ENCODE data around the gene NTRK1. TPM values are rescaled to one million over a fixed set of nuclear protein-coding genes. Genes with fewer than 3 reads are reported as not detected.

NTRK1 gene
- polyA plus RNA-seq (2012; ENCODE audit: insufficient read depth, insufficient read length), result 1.8 TPM

DNA sequence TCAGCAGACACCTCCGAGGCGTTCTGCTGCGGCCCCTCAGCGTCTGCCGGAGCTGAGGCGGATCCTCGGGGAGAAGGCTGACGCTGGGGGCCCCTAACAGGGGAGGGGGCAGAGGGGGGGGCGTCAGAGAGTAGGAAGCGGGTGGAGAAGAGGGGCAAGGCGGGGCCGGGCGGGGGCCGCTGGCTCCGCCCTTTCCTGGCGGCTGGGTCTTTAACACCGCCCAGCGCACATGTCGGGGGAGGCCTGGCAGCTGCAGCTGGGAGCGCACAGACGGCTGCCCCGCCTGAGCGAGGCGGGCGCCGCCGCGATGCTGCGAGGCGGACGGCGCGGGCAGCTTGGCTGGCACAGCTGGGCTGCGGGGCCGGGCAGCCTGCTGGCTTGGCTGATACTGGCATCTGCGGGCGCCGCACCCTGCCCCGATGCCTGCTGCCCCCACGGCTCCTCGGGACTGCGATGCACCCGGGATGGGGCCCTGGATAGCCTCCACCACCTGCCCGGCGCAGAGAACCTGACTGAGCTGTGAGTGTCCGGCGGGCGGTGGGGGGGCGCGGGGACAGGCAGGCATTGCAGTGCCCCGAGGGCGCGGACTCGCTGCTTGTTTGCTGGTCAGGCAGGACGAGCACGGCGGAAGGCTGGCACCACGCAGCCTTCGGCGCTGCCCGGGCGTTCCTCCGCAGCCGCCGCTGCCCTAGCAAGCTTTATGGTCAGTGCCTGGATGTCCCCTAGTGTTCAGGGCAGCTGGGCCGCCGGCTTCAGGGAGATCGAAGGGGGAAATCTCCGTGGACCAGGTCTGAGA, at the start of gene NTRK1:
Gene NTRK1 (plus strand): TSS at position 238 of the 796 bp plus-strand sequence. CDS start 70 bp downstream, at position 308.
- DNase-seq (ENCODE audit: low read depth, low spot score), result peak; percentile 56
- peak within 1 kb of the TSS; percentile 55 for H3K4me3 ChIP-seq (ENCODE audit: low read length)

DNA sequence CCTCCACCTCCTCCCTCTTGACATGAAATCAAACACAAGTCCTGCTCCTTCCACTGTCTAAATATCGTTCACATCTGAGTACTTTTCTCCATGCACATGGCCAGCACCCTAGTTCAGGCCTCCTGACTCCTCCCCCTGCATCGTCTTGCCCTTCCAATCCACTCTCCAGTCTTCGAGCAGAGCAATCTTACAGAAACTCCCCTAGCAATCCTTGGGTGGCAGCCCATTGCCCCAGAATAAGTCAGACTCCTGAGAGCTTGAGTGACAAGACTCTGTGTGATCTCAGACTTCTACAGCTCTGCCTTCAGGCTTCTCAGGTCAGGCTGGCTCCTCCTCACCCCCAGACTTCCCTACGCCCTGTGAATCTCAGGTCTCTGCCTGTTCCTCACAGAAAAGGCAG, 49.5 kb upstream of the NTRK1 start:
- DNase-seq (ENCODE audit: low read depth, low spot score), result no peak
- H3K4me3 ChIP-seq (ENCODE audit: low read length), result no peak overlapping the region

DNA sequence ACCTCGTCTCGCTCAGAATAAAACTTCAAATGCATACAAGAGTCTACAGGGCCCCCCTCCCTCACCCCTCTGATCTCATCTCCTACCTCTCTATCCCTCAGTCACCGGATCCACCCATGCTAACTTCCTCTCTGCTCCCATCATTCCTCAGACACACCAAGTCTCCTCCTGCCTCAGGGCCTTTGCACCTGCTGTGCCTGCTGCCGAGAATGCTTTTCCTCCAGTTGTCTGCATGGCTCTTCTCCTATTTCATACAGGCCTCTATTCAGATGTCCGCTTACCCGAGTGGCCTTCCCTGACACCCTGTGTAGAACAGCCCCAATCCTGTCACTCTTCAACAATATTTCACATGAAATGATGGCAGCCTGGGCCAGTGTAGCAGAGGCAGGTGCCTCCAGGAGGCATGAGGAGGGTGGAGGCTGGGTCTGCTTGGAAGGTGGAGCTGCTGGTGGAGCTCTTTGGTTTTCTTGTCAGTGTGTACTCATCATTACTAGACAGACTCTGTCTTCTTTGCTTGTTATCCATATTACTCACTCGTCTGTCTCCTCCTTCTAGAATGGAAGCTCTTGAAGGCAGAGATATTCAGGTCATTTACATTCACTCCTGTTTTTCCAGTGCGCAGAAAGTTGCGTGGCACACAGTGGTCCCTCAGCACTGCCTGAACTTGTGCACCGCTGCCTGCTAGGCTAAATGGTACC, 48.2 kb upstream of the NTRK1 start:
- no peak overlapping the region for H3K4me3 ChIP-seq (ENCODE audit: low read length)
- no peak for DNase-seq (ENCODE audit: low read depth, low spot score)

GRCh38 chr1:156813298-156813697, 47.4 kb upstream of the NTRK1 start:
- H3K4me3 ChIP-seq (ENCODE audit: low read length), result no peak overlapping the region
- DNase-seq (ENCODE audit: low read depth, low spot score), result no peak

DNA sequence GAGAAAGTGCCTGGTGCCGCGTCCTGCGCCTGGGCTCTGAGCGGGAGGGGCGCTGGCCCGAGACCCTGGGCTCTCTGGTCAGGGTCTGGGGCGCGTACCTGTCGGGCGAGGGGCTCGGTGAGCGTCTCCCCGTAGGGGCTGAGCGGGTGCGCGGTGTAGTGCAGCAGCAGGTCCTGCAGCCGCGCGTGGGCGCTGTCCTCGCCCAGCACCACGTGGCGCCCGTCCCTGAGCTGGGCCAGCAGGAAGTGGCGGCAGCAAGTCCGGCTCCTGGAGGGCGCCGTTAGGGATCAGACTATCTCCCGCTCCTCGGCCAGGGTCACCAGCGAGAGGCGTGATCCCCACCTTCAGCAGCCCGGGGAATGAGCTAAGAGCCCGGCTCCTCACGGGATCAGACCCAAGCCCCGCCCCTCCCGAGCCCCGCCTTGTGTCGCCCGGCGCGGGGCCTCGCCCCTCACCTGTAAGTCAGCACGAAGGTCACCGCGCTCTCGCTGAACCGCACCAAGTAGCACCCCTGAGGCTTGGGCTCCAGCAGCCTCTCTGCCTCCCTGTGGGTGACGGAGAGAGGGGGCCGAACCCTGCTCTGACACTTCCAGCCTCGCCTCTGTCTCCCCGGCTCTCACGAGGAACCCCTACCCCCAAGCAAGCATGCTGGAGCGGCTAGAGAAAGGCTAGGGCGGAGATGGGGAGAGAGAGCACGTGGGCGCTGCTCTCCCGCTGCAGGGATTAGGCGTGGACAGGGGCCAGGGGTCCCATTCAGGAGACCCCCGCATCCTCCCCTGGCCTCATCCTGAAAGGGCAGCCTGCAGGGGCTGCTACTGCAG, 46.7 kb upstream of the NTRK1 start:
- DNase-seq (ENCODE audit: low read depth, low spot score), result no peak
- no peak overlapping the region for H3K4me3 ChIP-seq (ENCODE audit: low read length)

GRCh38 chr1:156814571-156815260, 45.9 kb upstream of the NTRK1 start:
- no peak overlapping the region for H3K4me3 ChIP-seq (ENCODE audit: low read length)
- no peak for DNase-seq (ENCODE audit: low read depth, low spot score)

DNA sequence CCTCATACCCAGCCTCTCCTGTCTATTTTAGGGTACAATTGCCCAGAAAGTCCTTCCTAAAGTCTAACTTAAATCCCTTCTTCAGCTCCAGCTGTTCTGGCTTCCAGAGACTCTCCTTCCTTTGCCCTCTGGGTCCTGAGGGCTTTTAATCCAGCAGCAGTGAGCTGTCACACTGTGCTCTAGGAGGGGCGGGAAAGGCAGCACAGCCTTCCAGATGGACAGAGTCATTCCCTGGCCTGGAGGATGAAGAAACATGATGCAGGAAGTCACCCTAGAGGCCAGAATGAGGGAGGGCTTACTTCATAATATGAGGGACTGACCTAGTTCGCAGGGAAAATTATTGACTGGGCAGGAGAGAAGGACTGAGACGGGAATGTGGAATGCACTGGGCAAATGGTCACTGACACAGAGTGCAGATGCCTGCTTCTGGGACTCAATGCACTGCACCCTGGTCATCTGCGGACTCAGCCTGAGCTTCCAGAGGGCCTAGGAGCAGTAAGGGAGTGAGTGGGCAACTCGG, 45.3 kb upstream of the NTRK1 start:
- no peak for DNase-seq (ENCODE audit: low read depth, low spot score)
- H3K4me3 ChIP-seq (ENCODE audit: low read length), result peak overlapping the region; percentile 57; the same call in 1 of the 2 replicates

DNA sequence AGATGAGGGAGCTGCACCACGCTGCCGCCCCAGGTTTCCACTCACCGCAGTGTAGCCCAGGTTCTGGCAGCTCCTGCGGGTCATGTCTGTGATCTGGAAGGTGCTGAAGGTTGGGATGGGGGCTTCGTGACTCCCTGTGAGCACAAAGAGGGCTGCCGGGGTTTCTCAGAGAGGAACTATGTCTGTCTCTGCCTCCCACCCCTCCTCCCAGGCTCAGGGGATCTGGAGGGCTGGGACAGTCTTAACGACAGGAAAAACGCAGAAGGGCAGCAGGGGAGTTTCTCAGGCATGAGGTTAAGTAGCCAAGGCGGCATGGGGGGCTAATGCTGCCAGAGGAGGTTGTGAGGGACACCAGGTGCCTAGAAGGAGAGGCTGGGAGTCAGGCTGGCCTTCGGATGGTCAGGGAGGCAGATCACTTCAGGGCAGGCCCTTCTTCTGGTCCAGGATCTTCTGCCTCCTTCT, 44.7 kb upstream of the NTRK1 start:
- no peak for DNase-seq (ENCODE audit: low read depth, low spot score)
- peak overlapping the region; percentile 57 for H3K4me3 ChIP-seq (ENCODE audit: low read length)

GRCh38 chr1:156816561-156817328, 43.9 kb upstream of the NTRK1 start, which contains the start of gene SH2D2A:
Gene SH2D2A, minus strand, starts transcription at chr1:156816848. Its CDS starts 140 bp downstream, at chr1:156816708.
- peak within 1 kb of the TSS; percentile 57 for H3K4me3 ChIP-seq (ENCODE audit: low read length)
- peak; percentile 98 for DNase-seq (ENCODE audit: low read depth, low spot score)

DNA sequence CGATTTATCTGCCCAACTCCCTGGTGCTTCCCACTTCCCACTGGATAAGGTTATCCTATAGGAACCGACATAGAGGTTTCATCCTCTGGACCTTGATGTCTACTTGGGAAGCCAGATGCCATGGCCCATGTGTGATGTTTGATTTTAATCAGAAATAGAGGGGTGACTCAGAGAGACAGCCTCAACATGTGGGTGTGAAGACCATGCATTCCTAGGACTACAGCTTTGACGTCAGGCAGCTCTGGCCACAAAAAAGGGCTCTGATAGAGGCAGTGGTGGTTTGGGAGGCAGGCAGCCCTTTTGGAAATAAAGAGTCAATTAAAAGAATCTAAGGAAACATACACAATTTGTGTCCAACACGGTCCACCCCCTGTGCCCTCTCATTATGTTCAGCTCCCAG, 38.9 kb upstream of the NTRK1 start:
- H3K4me3 ChIP-seq (ENCODE audit: low read length), result no peak overlapping the region
- no peak for DNase-seq (ENCODE audit: low read depth, low spot score)

GRCh38 chr1:156822680-156823079, 38.0 kb upstream of the NTRK1 start:
- H3K4me3 ChIP-seq (ENCODE audit: low read length), result no peak overlapping the region
- no peak for DNase-seq (ENCODE audit: low read depth, low spot score)

GRCh38 chr1:156823210-156823790, 37.4 kb upstream of the NTRK1 start:
- no peak for DNase-seq (ENCODE audit: low read depth, low spot score)
- H3K4me3 ChIP-seq (ENCODE audit: low read length), result no peak overlapping the region

GRCh38 chr1:156826630-156827029, 34.0 kb upstream of the NTRK1 start:
- DNase-seq (ENCODE audit: low read depth, low spot score), result no peak

DNA sequence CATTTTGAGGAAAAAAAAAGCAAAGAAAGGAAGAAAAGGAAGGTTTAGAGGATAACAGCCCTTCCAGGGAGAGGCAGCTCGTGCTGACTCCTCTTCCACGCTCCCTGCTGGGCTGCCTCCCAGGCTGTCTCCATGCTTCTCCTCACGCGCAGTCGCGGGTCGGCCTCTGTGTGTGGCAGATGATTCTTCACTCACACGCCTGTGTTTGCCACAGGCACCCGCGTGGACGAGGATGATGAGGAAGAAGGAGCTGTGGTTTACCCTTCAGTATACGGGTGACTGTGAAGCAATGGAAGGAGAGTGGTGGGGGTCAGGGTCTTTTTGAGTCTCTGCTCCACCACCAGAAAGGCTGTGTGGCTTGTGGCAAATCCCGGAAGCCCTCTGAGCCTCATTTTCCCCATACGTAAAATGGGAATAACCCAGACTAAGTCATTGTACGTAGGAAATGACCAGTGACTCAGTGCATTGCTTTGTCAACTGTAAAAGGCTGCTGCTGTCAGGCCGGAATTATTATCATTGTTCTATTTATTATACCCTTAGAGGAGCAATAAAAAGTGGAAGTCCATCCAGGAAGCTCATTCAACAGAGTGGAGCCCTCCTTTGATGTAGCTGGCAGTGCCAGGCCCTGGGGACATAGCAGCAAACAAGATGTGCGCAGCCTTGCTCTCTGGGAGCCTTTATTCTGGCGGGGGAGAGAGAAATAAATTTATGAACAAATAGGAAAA, 32.1 kb upstream of the NTRK1 start:
- H3K4me3 ChIP-seq (ENCODE audit: low read length), result no peak overlapping the region
- DNase-seq (ENCODE audit: low read depth, low spot score), result no peak

More at GRCh38 chr1:156826630-156827029, 34.0 kb upstream of the NTRK1 start:
- no peak overlapping the region for H3K4me3 ChIP-seq (ENCODE audit: low read length)

DNA sequence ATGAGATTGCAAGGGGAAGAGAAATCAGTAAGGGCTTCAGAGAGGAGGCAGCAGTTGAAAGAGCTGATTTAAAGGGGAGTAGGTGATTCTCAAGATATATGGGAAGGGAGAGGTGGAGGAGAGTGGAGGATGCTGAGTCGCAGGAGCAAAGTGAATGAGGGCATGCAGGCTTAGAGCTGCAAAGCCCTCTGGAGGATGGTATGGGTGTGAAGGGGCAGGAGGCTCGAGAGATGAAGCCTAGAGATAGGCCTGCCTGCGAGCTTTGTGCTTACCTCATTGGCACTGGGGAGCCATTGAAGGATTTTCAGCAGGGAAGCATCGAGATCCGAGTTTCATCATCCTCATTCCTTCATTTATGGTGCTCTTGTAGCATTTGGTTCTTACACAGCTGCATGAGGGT, 28.2 kb upstream of the NTRK1 start:
- H3K4me3 ChIP-seq (ENCODE audit: low read length), result no peak overlapping the region
- no peak for DNase-seq (ENCODE audit: low read depth, low spot score)

- no peak overlapping the region for H3K4me3 ChIP-seq (ENCODE audit: low read length)
- DNase-seq (ENCODE audit: low read depth, low spot score), result peak; percentile 35
These were observed 27.1 kb upstream of the NTRK1 start for GRCh38 chr1:156833603-156834002.

DNA sequence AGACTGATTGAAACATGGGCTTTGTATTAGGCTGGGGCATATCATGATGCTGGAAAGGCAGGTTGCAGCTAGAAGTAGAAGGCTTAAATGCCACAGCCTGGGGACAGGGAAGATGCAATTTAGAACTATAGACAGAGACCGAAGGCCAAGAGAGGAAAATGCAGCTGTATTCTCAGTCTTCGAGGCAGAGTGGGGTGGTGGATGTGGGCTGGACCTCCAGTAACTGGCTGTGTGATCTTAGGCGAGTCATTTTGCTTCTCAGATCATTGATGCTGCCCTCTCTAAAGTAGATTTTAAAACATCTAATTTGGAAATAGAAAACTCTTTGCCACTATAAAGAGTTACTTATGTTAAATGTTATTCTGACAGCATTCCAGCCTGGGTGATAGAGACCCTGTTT, 26.3 kb upstream of the NTRK1 start:
- H3K4me3 ChIP-seq (ENCODE audit: low read length), result no peak overlapping the region
- DNase-seq (ENCODE audit: low read depth, low spot score), result no peak
